Activated T-cell treated with anti-CD3 and anti-CD28 coated beads, Interleukin-2, amount 50 U/mL, for 4 hours (primary cell): Measurements from ENCODE around the gene PYGO1. TPM values are rescaled to one million over a fixed set of nuclear protein-coding genes. Genes with fewer than 3 reads are reported as not detected.
A peak's percentile ranks its signal among the peaks of the same experiment; 100 is the strongest.
"Not testable (repeated sequence)": the region's sequence is repeated elsewhere in the genome, so short reads cannot be mapped to it uniquely, and the experiment has no call there.

Experiments used
- ATAC-seq, 2 donors: fragments of 200-7000 bp; cut with Tn5 transposase; one replicate each; pipeline ENCODE4 v1.10.0; 2021
- DNase-seq: peaks from one replicate; pipeline ENCODE4 v3.0.0-alpha.2; 2020
- H3K27me3 Mint-ChIP-seq: one replicate; pipeline ENCODE4 v1.8.0; 2021; ENCODE audit warnings: low read depth, mixed read lengths
- H3K36me3 Mint-ChIP-seq: one replicate; pipeline ENCODE4 v1.8.0; 2022; ENCODE audit warnings: mixed read lengths; ENCODE audit not compliant: insufficient read depth
- H3K4me1 Mint-ChIP-seq: one replicate; pipeline ENCODE4 v1.8.0; 2021; ENCODE audit warnings: low read depth, mixed read lengths
- H3K4me3 Mint-ChIP-seq: one replicate; pipeline ENCODE4 v1.8.0; 2021; ENCODE audit warnings: mild to moderate bottlenecking, moderate library complexity, mixed read lengths
- H3K9me3 Mint-ChIP-seq: one replicate; pipeline ENCODE4 v1.8.0; 2021; ENCODE audit warnings: mixed read lengths
- total RNA-seq, 3 donors: library from RNA; stranded (reverse); gene quantifications; one replicate each; pipeline ENCODE4 v1.2.1, GENCODE V29; 2021

Gene PYGO1
- total RNA-seq, 3 donors from 2014 or later = 0.05 to 0.13 (median 0.13) TPM

DNA sequence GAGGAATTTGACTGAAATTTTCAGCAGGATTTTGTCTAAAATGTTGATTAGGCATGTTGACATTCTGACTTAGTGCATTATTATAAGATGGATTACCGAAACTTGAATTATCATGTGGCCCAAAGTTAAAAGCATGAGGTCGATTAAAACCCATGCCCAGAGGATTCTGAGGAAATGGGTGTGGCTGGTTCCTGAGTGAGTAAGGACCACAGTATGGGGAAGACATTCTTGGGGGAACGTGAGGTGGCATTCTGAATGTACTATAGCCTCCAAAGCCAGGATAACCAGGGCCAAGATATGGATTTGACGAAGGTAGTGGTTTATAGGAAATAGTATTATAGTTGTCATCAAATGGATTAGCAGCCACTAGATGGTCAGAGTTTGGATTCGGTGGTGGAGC is 41.4 kb downstream of the PYGO1 start:
- no peaks in the 10 kb centered on the region for H3K4me1 Mint-ChIP-seq
- no peak for ATAC-seq
- no peaks in the 10 kb centered on the region for H3K9me3 Mint-ChIP-seq
- no peaks in the 10 kb centered on the region for H3K36me3 Mint-ChIP-seq
- DNase-seq = no peak
- no peak overlapping the region for H3K4me3 Mint-ChIP-seq
- H3K27me3 Mint-ChIP-seq = peaks cover 23% of the 10 kb centered on the region

DNA sequence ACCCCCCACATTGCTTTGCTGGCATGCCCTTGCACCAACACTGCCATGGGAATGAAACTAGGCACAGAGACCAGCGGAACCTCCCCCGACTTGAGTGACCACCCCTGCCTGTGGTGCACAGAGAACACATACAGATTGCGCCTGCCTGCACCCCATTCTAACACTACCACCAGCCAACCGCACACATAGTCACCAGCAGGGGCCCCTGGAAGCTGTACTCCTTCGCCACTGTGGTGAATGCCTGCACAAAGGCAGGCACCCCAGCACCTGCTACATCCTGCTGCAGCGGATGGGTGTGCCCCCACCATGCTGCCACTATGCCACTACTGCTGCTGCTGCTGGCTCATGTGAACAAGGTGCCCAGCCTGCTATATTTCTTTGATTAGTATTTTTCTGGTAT is 52.7 kb downstream of the PYGO1 start:
- Mint-ChIP-seq H3K27me3 (peaks cover 13% of the 10 kb centered on the region), H3K4me3 (no peak overlapping the region), H3K9me3 (no peaks in the 10 kb centered on the region), H3K4me1 (peaks cover 3% of the 10 kb centered on the region), H3K36me3 (no peaks in the 10 kb centered on the region)
- ATAC-seq = peak in 1 of 2 donors; percentile 18
- no peak for DNase-seq

DNA sequence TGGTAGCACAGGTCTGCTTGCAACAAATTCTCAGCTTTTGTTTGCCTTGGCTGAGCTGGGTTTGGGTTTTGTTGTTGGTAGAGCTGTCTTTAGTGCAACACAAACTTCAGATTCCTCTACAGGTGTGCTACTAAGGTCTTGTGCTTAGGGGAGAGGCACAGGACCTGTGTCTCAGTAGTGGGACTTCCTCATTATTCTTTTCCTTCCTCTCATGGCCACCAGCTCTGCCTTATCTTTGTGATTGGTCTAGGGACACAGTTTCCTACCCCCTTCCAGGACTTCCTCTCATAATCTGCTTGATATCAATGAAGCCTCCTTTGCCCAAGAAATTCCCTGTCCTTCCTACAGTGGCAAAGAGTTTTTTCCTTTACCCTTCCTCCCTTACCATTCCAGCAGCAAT is 55.2 kb downstream of the PYGO1 start:
- no peaks in the 10 kb centered on the region for H3K36me3 Mint-ChIP-seq
- no peak overlapping the region for H3K4me3 Mint-ChIP-seq
- peaks cover 3% of the 10 kb centered on the region for H3K4me1 Mint-ChIP-seq
- DNase-seq (no peak), ATAC-seq (no peak)
- peaks cover 2% of the 10 kb centered on the region for H3K27me3 Mint-ChIP-seq
- no peaks in the 10 kb centered on the region for H3K9me3 Mint-ChIP-seq

DNA sequence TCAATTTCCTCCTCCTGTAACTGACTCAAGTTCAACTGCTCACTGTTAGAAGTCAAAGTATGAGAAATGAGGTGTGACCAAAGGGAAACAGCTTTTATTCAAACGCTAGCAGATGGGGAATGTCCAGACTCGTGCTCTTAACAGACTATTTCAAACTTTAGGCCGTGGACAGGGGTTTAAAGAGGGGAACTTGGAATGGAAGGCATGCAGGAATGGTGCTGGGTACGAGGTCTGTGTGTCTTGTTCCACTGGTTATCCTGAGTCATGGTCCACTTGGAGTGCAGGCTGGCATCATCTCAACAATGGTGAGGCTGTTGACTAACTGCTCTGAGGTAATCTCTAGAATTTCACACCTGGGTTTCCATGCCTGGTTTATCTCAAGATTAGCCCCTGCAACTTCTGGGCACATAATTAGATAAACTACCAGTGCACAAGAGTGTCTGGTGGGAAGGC is 57.3 kb downstream of the PYGO1 start:
- Mint-ChIP-seq H3K4me1 (peaks cover 4% of the 10 kb centered on the region), H3K36me3 (no peaks in the 10 kb centered on the region), H3K4me3 (no peak overlapping the region), H3K27me3 (peaks cover 6% of the 10 kb centered on the region), H3K9me3 (no peaks in the 10 kb centered on the region)
- no peak for ATAC-seq
- no peak for DNase-seq

DNA sequence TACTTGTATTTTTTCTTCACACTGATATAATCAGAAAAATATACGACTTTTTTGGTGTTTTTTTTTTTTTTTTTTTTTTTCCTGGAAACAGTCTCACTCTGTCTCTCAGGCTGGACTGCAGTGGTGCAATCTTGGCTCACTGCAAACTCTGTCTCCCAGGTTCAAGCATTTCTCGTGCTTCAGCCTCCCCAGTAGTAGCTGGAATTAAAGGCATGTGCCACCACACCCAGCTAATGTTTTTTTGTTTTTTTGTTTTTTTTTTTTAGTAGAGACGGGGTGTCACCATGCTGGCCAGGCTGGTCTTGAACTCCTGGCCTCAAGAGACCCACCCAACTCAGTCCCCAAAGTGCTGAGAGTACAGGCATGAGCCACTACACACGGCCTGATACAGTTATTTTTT is 59.3 kb downstream of the PYGO1 start:
- ATAC-seq = no peak
- Mint-ChIP-seq H3K27me3 (peaks cover 15% of the 10 kb centered on the region), H3K4me1 (peaks cover 1% of the 10 kb centered on the region), H3K9me3 (no peaks in the 10 kb centered on the region), H3K36me3 (no peaks in the 10 kb centered on the region), H3K4me3 (no peak overlapping the region)
- DNase-seq = no peak

DNA sequence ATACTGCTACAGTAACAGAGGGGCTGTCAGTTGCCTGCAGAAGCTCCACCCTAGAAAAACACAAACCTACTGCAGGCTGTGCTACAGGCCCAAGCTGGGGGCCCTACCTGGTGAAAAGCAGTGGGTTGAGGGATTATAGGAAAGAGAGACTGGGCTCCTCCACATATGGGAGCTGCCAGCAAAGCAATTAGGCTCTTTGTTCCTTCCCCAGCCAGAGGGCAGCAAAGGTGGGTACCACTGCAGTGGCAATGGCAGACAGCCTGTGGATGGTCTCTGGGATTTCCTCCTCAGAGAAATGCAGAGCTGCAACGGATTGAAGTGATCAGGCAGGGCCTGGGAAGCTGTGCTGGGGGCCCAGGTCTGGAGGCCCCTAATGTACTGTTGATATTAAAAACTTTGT is 61.0 kb downstream of the PYGO1 start:
- H3K4me3 Mint-ChIP-seq = no peak overlapping the region
- H3K27me3 Mint-ChIP-seq = peaks cover 17% of the 10 kb centered on the region
- H3K4me1 Mint-ChIP-seq = peaks cover 1% of the 10 kb centered on the region
- H3K9me3 Mint-ChIP-seq = no peaks in the 10 kb centered on the region
- no peaks in the 10 kb centered on the region for H3K36me3 Mint-ChIP-seq
- no peak for ATAC-seq
- DNase-seq = no peak

DNA sequence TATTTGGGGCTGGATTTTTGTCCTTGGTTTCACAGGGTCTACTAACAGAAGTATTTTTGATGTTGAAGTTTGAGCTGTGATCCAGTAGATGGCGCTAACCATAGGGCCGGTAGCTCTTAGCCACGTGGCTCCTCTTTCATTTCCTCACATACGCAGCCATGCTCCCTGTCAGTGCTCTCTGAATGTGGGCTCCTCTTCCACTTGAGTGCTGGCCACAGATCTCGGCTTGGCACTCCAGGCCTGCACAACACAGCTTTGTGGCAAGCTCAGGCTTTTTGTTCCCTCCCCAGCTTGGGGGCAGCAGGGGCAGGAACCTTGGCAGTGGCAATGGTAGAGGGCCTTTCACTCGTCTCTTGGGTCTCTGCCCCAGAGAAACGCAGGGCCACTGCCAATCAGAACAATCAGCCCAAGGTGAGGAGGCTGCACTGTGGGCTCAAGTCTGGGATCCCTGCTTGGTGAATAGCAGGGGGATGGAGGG is 61.5 kb downstream of the PYGO1 start:
- no peak for DNase-seq
- peak in 1 of 2 donors; percentile 48 for ATAC-seq
- H3K4me1 Mint-ChIP-seq = peaks cover 1% of the 10 kb centered on the region
- no peaks in the 10 kb centered on the region for H3K36me3 Mint-ChIP-seq
- H3K4me3 Mint-ChIP-seq = no peak overlapping the region
- no peaks in the 10 kb centered on the region for H3K9me3 Mint-ChIP-seq
- peaks cover 17% of the 10 kb centered on the region for H3K27me3 Mint-ChIP-seq

DNA sequence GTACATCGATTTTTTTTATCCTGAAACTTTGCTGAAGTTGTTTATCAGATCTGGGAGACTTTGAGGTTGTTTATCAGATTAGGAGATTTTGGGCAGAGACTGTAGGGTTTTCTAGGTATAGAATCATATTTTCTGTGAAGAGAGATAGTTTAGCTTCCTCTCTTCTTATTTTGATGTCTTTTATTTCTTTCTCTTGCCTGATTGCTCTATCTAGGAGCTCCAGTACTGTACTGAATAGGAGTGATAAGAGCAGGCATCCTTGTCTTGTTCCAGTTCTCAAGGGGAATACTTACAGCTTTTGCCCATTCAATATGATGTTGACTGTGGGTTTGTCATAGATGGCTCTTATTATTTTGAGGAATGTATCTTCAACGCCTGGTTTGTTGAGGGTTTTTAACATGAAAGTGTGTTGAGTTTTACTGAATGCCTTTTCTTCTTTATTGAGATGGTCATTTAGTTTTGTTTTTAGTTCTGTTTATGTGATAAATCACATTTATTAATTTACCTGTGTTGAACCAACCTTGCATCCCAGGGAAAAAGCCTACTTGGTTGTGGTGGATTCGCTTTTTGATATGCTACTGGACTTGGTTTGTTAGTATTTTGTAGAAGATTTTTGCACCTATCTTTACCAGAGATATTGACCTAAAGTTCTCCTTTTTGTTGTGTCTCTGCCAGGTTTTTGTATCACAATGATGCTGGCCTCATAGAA is 65.2 kb downstream of the PYGO1 start:
- Mint-ChIP-seq H3K4me1 (peaks cover 1% of the 10 kb centered on the region), H3K9me3 (no peaks in the 10 kb centered on the region), H3K4me3 (no peak overlapping the region), H3K27me3 (peaks cover 17% of the 10 kb centered on the region), H3K36me3 (no peaks in the 10 kb centered on the region)
- ATAC-seq = no peak
- no peak for DNase-seq

DNA sequence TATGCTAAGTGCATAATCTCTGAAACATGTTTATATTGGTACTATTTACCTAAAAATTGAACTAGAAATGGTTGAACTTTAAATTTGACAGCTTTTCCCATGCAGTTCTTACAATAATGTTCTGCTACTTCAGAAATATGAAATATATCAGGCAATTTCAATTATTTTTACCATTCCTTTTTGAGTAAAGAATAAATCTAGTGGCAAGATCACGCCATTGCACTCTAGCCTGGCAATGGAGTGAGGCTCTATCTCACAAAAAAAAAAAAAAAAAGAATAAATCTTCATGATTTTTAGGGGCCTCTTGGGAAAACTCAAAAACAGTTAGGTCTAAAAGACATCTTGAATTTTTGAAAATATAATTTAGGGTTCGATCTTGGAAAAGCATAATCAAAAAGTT is 69.5 kb downstream of the PYGO1 start:
- Mint-ChIP-seq H3K27me3 (peaks cover 6% of the 10 kb centered on the region), H3K36me3 (no peaks in the 10 kb centered on the region), H3K4me1 (no peaks in the 10 kb centered on the region), H3K4me3 (no peak overlapping the region), H3K9me3 (no peaks in the 10 kb centered on the region)
- no peak for ATAC-seq
- no peak for DNase-seq

DNA sequence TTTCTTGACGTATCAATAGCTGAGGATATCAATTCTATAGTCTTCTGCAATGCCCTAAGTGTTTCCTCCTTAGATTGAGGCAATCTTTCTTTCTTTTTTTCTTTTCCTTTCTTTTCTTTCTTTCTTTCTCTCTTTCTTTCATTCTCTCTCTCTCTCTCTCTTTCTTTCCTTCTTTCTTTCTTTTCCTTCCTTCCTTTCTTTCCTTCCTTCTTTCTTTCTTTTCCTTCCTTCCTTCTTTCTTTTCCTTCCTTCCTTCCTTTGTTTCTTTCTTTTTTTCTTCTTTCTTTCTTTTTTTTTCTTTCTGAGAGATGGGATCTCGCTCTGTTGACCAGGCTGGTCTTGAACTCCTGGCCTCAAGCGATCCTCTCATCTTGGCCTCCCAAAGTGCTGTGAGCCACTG is 70.1 kb downstream of the PYGO1 start:
- H3K4me3 Mint-ChIP-seq = no peak overlapping the region
- peaks cover 3% of the 10 kb centered on the region for H3K27me3 Mint-ChIP-seq
- H3K36me3 Mint-ChIP-seq = no peaks in the 10 kb centered on the region
- DNase-seq (no peak), ATAC-seq (no peak)
- no peaks in the 10 kb centered on the region for H3K4me1 Mint-ChIP-seq
- H3K9me3 Mint-ChIP-seq = no peaks in the 10 kb centered on the region

DNA sequence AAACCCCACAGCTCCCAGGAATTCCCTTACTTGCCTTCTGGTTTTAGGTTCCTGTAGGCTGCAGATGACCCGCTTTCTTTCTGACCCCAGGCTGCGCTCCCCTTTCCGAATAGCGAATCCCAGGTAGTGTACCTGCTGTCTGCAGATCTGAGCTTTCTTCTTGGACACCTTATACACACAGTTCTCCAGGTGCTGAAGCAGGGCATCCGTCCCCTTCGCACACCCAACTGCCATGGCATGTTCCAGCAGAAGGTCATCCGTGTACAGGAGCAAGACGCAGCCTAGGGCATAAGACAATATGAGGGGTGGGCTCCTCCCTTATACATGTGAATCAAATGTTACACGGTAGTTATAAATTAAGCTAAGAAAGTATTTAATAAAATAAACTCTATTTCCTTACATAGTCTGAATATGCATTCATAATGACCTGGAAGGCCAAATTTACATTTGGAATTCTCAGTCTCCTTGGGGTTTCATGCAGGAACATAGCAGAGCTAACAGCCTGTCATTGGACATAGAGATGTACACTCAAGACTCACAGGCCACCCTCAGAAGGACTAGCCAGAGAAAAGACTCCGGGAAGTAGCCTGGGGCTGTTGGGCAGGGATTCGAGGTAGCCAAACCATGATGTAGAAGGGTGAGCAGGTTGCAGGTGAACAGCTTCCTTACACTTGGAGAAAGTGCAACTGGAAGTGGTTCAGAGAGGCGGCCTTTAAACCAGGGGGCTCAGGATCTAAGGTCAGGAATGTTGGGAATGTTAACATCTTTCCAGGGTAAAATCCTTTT is 72.0 kb downstream of the PYGO1 start:
- no peak overlapping the region for H3K4me3 Mint-ChIP-seq
- peaks cover 3% of the 10 kb centered on the region for H3K27me3 Mint-ChIP-seq
- ATAC-seq (no peak), DNase-seq (no peak)
- no peaks in the 10 kb centered on the region for H3K36me3 Mint-ChIP-seq
- H3K4me1 Mint-ChIP-seq = no peaks in the 10 kb centered on the region
- no peaks in the 10 kb centered on the region for H3K9me3 Mint-ChIP-seq

DNA sequence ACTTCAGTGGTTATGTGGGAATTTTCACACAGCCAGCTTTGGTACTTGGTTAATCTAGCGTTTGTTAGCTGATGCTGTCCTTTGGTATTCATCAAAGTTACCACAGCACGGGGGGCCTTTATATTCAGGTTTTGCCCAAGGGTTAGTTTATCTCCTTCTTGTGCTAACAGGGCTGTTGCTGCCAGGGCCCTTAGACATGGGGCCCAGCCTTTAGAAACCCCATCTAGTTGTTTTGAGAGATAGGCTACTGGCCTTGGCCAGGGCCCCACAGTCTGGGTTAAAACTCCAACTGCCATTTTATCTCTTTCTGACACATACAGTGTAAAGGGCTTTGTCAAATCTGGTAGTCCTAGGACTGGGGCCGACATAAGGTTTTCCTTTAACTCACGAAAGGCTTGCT is 72.7 kb downstream of the PYGO1 start:
- no peaks in the 10 kb centered on the region for H3K4me1 Mint-ChIP-seq
- H3K36me3 Mint-ChIP-seq = no peaks in the 10 kb centered on the region
- H3K4me3 Mint-ChIP-seq = no peak overlapping the region
- ATAC-seq (no peak), DNase-seq (no peak)
- peaks cover 3% of the 10 kb centered on the region for H3K27me3 Mint-ChIP-seq
- H3K9me3 Mint-ChIP-seq = no peaks in the 10 kb centered on the region

DNA sequence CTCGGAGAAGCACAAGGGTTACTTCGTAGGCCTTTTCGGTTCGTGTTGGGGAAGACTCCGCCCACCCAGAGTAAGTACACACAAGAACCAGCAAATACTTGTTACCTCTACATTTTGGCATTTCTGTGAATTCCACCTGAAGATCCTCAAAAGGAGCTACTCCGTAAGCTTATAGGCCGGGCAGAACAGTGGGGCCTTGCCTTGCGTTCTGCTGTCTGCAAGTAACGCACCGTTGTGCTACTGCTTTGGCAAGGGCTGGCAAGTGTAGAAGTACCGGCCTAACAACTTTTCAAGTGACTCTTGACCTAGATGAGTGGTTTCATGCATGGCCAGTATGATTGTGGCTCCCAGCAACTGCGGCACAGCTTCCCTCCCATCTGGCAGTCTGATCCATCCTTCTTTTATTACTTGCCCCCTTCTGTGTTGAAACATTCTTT is 73.7 kb downstream of the PYGO1 start:
- ATAC-seq (no peak), DNase-seq (no peak)
- no peaks in the 10 kb centered on the region for H3K36me3 Mint-ChIP-seq
- no peaks in the 10 kb centered on the region for H3K9me3 Mint-ChIP-seq
- no peak overlapping the region for H3K4me3 Mint-ChIP-seq
- no peaks in the 10 kb centered on the region for H3K4me1 Mint-ChIP-seq
- H3K27me3 Mint-ChIP-seq = peaks cover 3% of the 10 kb centered on the region

DNA sequence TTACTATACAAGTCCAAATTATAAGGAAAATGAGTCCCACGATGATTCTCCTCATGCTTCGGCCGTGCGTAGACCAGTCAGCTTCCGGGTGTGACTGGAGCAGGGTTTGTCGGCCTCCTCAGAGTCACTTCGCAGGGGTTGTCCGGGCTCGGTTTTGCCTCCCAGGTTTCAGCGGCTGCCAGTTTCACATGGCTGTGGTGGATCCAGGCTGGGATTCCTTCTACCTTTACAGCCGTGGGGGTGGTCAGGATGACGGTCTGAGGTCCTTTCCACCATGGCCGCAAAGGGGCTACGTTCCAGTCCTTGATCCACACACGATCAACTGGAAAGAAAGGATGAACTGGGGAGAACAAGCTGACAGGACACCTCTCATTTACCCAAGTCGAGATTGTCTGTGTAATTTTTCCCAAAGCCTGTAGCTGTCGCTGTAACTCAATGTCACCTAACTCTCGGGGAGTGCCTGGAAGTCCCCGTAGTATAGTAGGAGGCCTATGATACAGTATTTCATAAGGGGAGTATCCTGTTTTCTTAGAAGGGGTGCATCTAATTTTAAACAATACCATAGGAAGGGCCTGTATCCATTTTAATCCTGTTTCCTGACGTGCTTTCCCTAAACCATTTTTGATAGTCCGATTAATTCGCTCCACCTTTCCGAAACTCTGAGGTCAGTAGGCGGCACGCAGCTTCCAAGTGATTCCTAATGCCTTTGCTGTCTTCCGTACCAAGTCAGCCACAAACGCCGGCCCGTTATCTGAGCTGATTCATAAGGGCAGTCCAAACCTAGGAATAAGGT is 74.3 kb downstream of the PYGO1 start:
- DNase-seq, H3K27me3 Mint-ChIP-seq, ATAC-seq, H3K9me3 Mint-ChIP-seq, H3K36me3 Mint-ChIP-seq, H3K4me3 Mint-ChIP-seq, H3K4me1 Mint-ChIP-seq: not testable (repeated sequence)
